ENCODE measurements around the gene C11orf54. TPM values are rescaled to one million over a fixed set of nuclear protein-coding genes. Genes with fewer than 3 reads are reported as not detected.

C11orf54 gene
- polyA plus RNA-seq, 3 donors = 8.3 to 23.6 (median 14.1) TPM

DNA sequence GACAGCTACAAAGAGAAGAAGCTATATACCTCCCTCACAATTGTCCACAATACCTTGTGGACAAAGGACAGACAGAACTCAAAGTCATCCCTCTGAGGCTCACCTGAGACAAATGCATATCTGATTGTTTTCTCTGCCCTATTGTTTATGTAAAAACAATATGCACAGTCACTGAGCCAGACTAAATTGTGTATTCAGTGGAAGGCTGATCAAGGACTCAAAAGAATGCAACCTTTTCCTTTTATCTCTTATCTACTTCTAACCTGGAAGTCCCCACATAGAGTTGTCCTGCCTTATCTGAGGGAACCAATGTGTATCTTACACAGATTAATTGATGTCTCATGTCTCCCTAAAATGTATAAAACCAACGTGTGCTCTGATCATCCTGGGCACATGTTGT is 28.7 kb downstream of the C11orf54 start:
- Histone ChIP-seq H3K9me3 (replicated peaks in 1 of 2; ENCODE audit: control insufficient read depth in 1 of 2, insufficient read depth in 1 of 2, low read length in 2 of 2) (peaks cover 10 to 21% of the 10 kb centered on the region in 2 donors), H3K4me1 (ENCODE audit: control insufficient read depth in 1 of 2, insufficient read depth in 2 of 2, low read length in 2 of 2) (peaks cover 11 to 14% of the 10 kb centered on the region in 2 donors), H3K9ac (ENCODE audit: insufficient read depth, low read length, poor library complexity, severe bottlenecking) (no peak overlapping the region), H2AFZ (ENCODE audit: insufficient read depth, low read depth, low read length, poor library complexity, severe bottlenecking) (no peak overlapping the region), H3K79me2 (ENCODE audit: insufficient read depth, low read length) (no peaks in the 10 kb centered on the region), H4K20me1 (ENCODE audit: insufficient read depth, low read length) (no peaks in the 10 kb centered on the region), H3K27ac (ENCODE audit: low read depth in 1 of 2, low read length in 2 of 2) (no peak overlapping the region), H3K4me3 (replicated peaks in 1 of 3; ENCODE audit: low read depth in 2 of 3, low read length in 3 of 3) (no peak overlapping the region), H3K4me2 (replicated peaks; ENCODE audit: extremely low read depth, low read length, poor library complexity, severe bottlenecking) (no peak overlapping the region), H3K36me3 (replicated peaks in 1 of 2; ENCODE audit: control insufficient read depth in 1 of 2, insufficient read depth in 2 of 2, low read length in 2 of 2) (peaks cover 0 to 3% of the 10 kb centered on the region in 2 donors), H3K27me3 (ENCODE audit: control insufficient read depth in 2 of 2, insufficient read depth in 2 of 2, low read length in 2 of 2) (no peaks in the 10 kb centered on the region)
- Mint-ChIP-seq H3K9me3 (peaks cover 11 to 26% (median 14%) of the 10 kb centered on the region in 7 donors), H3K4me3 (no peak overlapping the region), H3K4me1 (peaks cover 11% of the 10 kb centered on the region), H3K27ac (no peak overlapping the region), H3K36me3 (peaks cover 0 to 5% of the 10 kb centered on the region in 2 donors), H3K27me3 (ENCODE audit: low read depth in 3 of 3) (peaks cover 0 to 2% (median 0%) of the 10 kb centered on the region in 3 donors)
- intact Hi-C loops (cut with micrococcal nuclease) = no loop called here
- no peak for DNase-seq
- WGBS (ENCODE audit: insufficient coverage) = 57% methylated on average over 1 of the region's 1 CpG
- TF ChIP-seq, protein P1, sequence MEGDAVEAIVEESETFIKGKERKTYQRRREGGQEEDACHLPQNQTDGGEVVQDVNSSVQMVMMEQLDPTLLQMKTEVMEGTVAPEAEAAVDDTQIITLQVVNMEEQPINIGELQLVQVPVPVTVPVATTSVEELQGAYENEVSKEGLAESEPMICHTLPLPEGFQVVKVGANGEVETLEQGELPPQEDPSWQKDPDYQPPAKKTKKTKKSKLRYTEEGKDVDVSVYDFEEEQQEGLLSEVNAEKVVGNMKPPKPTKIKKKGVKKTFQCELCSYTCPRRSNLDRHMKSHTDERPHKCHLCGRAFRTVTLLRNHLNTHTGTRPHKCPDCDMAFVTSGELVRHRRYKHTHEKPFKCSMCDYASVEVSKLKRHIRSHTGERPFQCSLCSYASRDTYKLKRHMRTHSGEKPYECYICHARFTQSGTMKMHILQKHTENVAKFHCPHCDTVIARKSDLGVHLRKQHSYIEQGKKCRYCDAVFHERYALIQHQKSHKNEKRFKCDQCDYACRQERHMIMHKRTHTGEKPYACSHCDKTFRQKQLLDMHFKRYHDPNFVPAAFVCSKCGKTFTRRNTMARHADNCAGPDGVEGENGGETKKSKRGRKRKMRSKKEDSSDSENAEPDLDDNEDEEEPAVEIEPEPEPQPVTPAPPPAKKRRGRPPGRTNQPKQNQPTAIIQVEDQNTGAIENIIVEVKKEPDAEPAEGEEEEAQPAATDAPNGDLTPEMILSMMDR (IDR thresholded peaks at IDR 0.05) = no peak

- no peaks in the 10 kb centered on the region for H3K27me3 ChIP-seq (ENCODE audit: control insufficient read depth in 2 of 2, insufficient read depth in 2 of 2, low read length in 2 of 2)
- no peak overlapping the region for H3K9ac ChIP-seq (ENCODE audit: insufficient read depth, low read length, poor library complexity, severe bottlenecking)
- peaks cover 12 to 15% of the 10 kb centered on the region in 2 donors for H3K4me1 ChIP-seq (ENCODE audit: control insufficient read depth in 1 of 2, insufficient read depth in 2 of 2, low read length in 2 of 2)
- no peak for DNase-seq
- H3K36me3 Mint-ChIP-seq = peaks cover 0 to 1% of the 10 kb centered on the region in 2 donors
- H3K27me3 Mint-ChIP-seq (ENCODE audit: low read depth in 3 of 3) = peaks cover 0 to 2% (median 0%) of the 10 kb centered on the region in 3 donors
- intact Hi-C loops (cut with micrococcal nuclease) = no loop called here
- 94% methylated on average over 2 of the region's 4 CpGs for WGBS (ENCODE audit: insufficient coverage)
- H4K20me1 ChIP-seq (ENCODE audit: insufficient read depth, low read length) = no peaks in the 10 kb centered on the region
- no peaks in the 10 kb centered on the region for H3K79me2 ChIP-seq (ENCODE audit: insufficient read depth, low read length)
- H2AFZ ChIP-seq (ENCODE audit: insufficient read depth, low read depth, low read length, poor library complexity, severe bottlenecking) = no peak overlapping the region
- peaks cover 8 to 18% of the 10 kb centered on the region in 2 donors for H3K9me3 ChIP-seq (replicated peaks in 1 of 2; ENCODE audit: control insufficient read depth in 1 of 2, insufficient read depth in 1 of 2, low read length in 2 of 2)
- peaks cover 9 to 16% (median 13%) of the 10 kb centered on the region in 7 donors for H3K9me3 Mint-ChIP-seq
- no peak overlapping the region for H3K27ac ChIP-seq (ENCODE audit: low read depth in 1 of 2, low read length in 2 of 2)
- no peaks in the 10 kb centered on the region for H3K36me3 ChIP-seq (replicated peaks in 1 of 2; ENCODE audit: control insufficient read depth in 1 of 2, insufficient read depth in 2 of 2, low read length in 2 of 2)
- H3K4me3 Mint-ChIP-seq = no peak overlapping the region
- H3K4me1 Mint-ChIP-seq = peaks cover 13% of the 10 kb centered on the region
- H3K4me3 ChIP-seq (replicated peaks in 1 of 3; ENCODE audit: low read depth in 2 of 3, low read length in 3 of 3) = no peak overlapping the region
- TF ChIP-seq, protein P1 (IDR thresholded peaks at IDR 0.05) = no peak
- H3K27ac Mint-ChIP-seq = no peak overlapping the region
- no peak overlapping the region for H3K4me2 ChIP-seq (replicated peaks; ENCODE audit: extremely low read depth, low read length, poor library complexity, severe bottlenecking)
Observed at GRCh38 chr11:93772123-93772522, 30.7 kb downstream of the C11orf54 start.

Data from CD14-positive monocyte (primary cell).